HepG2 (cell line): ENCODE data around the gene FGF21. TPM values are rescaled to one million over a fixed set of nuclear protein-coding genes. Genes with fewer than 3 reads are reported as not detected.

ENCODE experiments used
- polyA plus RNA-seq, 8 experiments: library from polyadenylated mRNA; depleted of rRNA in 3 of 8; stranded (reverse) in 7 of 8; unstranded in 1 of 8; fragments of >200 nt; fragmentation: Illumina TruSeq in 4 of 8; extraction: Trizol in 4 of 8; gene quantifications; 2 replicates each; pipeline versions ENCODE4 v1.2.1 to v1.2.3, GENCODE V29; 2011 to 2016; ENCODE audit warnings: low read depth in 4 of 8, missing spikeins in 1 of 8, mixed read lengths in 1 of 8; ENCODE audit not compliant: insufficient read depth in 1 of 8
- small RNA-seq, 3 experiments: library from RNA; depleted of rRNA; stranded (forward); fragments of <200 nt; gene quantifications; one replicate each; pipeline ENCODE3, GENCODE V24; 2012; ENCODE audit warnings: low read depth in 2 of 3, low replicate concordance in 1 of 3; ENCODE audit not compliant: insufficient read length in 3 of 3, insufficient read depth in 2 of 3
- total RNA-seq, 5 experiments: library from RNA; depleted of rRNA; stranded (reverse); fragments of >200 nt; fragmentation: Illumina TruSeq; extraction: Trizol; gene quantifications; 2 replicates each; pipeline ENCODE4 v1.2.3, GENCODE V29; 2016; ENCODE audit warnings: low read depth in 1 of 5

FGF21 gene
- total and polyA plus RNA-seq, 2 of the 13 experiments (the other 11 are each of a cell fraction or from before 2014, with no cell fraction given): 0.17 TPM; not detected in 1

Small RNAs within 50 kb of the gene (small RNA-seq; reads per million reads assigned to genes)
- 0 reads per million in 3 experiments for gene RNU6-317P

Other genes starting within 250 kb of the FGF21 start
- 0.22 and 0.29 TPM in 2 replicates for gene LMTK3, start 243.7 kb upstream of the FGF21 start, total RNA-seq (2016; rRNA removed; fragmentation: Illumina TruSeq; extraction: Trizol)
- 0.18 and 0.30 TPM in 2 replicates for gene LMTK3, start 243.7 kb upstream of the FGF21 start, polyA plus RNA-seq (2011; rRNA removed)
- gene SULT2B1, start 203.4 kb upstream of the FGF21 start, total RNA-seq (2016; rRNA removed; fragmentation: Illumina TruSeq; extraction: Trizol): not detected in 2 replicates
- 0.07 and 0.13 TPM in 2 replicates for gene SULT2B1, start 203.4 kb upstream of the FGF21 start, polyA plus RNA-seq (2011; rRNA removed)
- gene SPACA4, start 148.8 kb upstream of the FGF21 start, total RNA-seq (2016; rRNA removed; fragmentation: Illumina TruSeq; extraction: Trizol): not detected in 2 replicates
- not detected in 2 replicates for gene SPACA4, start 148.8 kb upstream of the FGF21 start, polyA plus RNA-seq (2011; rRNA removed)
- 0.60 TPM in 1 of 2 replicates, not detected in the other for gene FAM83E, start 140.4 kb upstream of the FGF21 start, total RNA-seq (2016; rRNA removed; fragmentation: Illumina TruSeq; extraction: Trizol)
- 0.13 and 0.18 TPM in 2 replicates for gene FAM83E, start 140.4 kb upstream of the FGF21 start, polyA plus RNA-seq (2011; rRNA removed)
- 1,485 and 1,498 TPM in 2 replicates for gene RPL18, start 136.3 kb upstream of the FGF21 start, total RNA-seq (2016; rRNA removed; fragmentation: Illumina TruSeq; extraction: Trizol)
- gene RPL18, start 136.3 kb upstream of the FGF21 start, polyA plus RNA-seq (2011; rRNA removed): 1,639 and 1,894 TPM in 2 replicates
- 11.1 and 14.4 TPM in 2 replicates for gene SPHK2, start 136.0 kb upstream of the FGF21 start, total RNA-seq (2016; rRNA removed; fragmentation: Illumina TruSeq; extraction: Trizol)
- 2.9 and 4.5 TPM in 2 replicates for gene SPHK2, start 136.0 kb upstream of the FGF21 start, polyA plus RNA-seq (2011; rRNA removed)
- 5.5 and 5.8 TPM in 2 replicates for gene DBP, start 118.1 kb upstream of the FGF21 start, total RNA-seq (2016; rRNA removed; fragmentation: Illumina TruSeq; extraction: Trizol)
- 1.7 and 2.1 TPM in 2 replicates for gene DBP, start 118.1 kb upstream of the FGF21 start, polyA plus RNA-seq (2011; rRNA removed)
- gene CA11, start 109.3 kb upstream of the FGF21 start, total RNA-seq (2016; rRNA removed; fragmentation: Illumina TruSeq; extraction: Trizol): 0.24 and 0.58 TPM in 2 replicates
- gene CA11, start 109.3 kb upstream of the FGF21 start, polyA plus RNA-seq (2011; rRNA removed): 0.41 and 1.4 TPM in 2 replicates
- not detected in 2 replicates for gene NTN5, start 82.5 kb upstream of the FGF21 start, total RNA-seq (2016; rRNA removed; fragmentation: Illumina TruSeq; extraction: Trizol)
- 0.03 and 0.05 TPM in 2 replicates for gene NTN5, start 82.5 kb upstream of the FGF21 start, polyA plus RNA-seq (2011; rRNA removed)
- 0.07 TPM in 1 of 2 replicates, not detected in the other for gene FUT2, start 59.6 kb upstream of the FGF21 start, total RNA-seq (2016; rRNA removed; fragmentation: Illumina TruSeq; extraction: Trizol)
- gene FUT2, start 59.6 kb upstream of the FGF21 start, polyA plus RNA-seq (2011; rRNA removed): 0.10 TPM in 1 of 2 replicates, not detected in the other
- 2.0 and 2.2 TPM in 2 replicates for gene MAMSTR, start 35.8 kb upstream of the FGF21 start, total RNA-seq (2016; rRNA removed; fragmentation: Illumina TruSeq; extraction: Trizol)
- 2.4 and 2.7 TPM in 2 replicates for gene MAMSTR, start 35.8 kb upstream of the FGF21 start, polyA plus RNA-seq (2011; rRNA removed)
- gene RASIP1, start 14.9 kb upstream of the FGF21 start, total RNA-seq (2016; rRNA removed; fragmentation: Illumina TruSeq; extraction: Trizol): 0.44 and 0.49 TPM in 2 replicates
- gene RASIP1, start 14.9 kb upstream of the FGF21 start, polyA plus RNA-seq (2011; rRNA removed): 0.58 and 1.1 TPM in 2 replicates
- 0.22 TPM in 1 of 2 replicates, not detected in the other for gene IZUMO1, start 8.6 kb upstream of the FGF21 start, total RNA-seq (2016; rRNA removed; fragmentation: Illumina TruSeq; extraction: Trizol)
- gene IZUMO1, start 8.6 kb upstream of the FGF21 start, polyA plus RNA-seq (2011; rRNA removed): 0.07 and 0.16 TPM in 2 replicates
- 0.07 TPM in 2 replicates for gene FUT1, start 2.9 kb upstream of the FGF21 start, total RNA-seq (2016; rRNA removed; fragmentation: Illumina TruSeq; extraction: Trizol)
- 1.1 and 1.5 TPM in 2 replicates for gene FUT1, start 2.9 kb upstream of the FGF21 start, polyA plus RNA-seq (2011; rRNA removed)
- 2.3 and 2.5 TPM in 2 replicates for gene BCAT2, start 55.5 kb downstream of the FGF21 start, total RNA-seq (2016; rRNA removed; fragmentation: Illumina TruSeq; extraction: Trizol)
- 3.6 TPM in 2 replicates for gene BCAT2, start 55.5 kb downstream of the FGF21 start, polyA plus RNA-seq (2011; rRNA removed)
- gene HSD17B14, start 81.0 kb downstream of the FGF21 start, total RNA-seq (2016; rRNA removed; fragmentation: Illumina TruSeq; extraction: Trizol): 0.53 and 0.58 TPM in 2 replicates
- gene HSD17B14, start 81.0 kb downstream of the FGF21 start, polyA plus RNA-seq (2011; rRNA removed): 1.2 and 1.8 TPM in 2 replicates
- gene PLEKHA4, start 113.1 kb downstream of the FGF21 start, total RNA-seq (2016; rRNA removed; fragmentation: Illumina TruSeq; extraction: Trizol): 4.3 and 6.0 TPM in 2 replicates
- 4.8 and 6.0 TPM in 2 replicates for gene PLEKHA4, start 113.1 kb downstream of the FGF21 start, polyA plus RNA-seq (2011; rRNA removed)
- 7.8 and 18.5 TPM in 2 replicates for gene PPP1R15A, start 116.9 kb downstream of the FGF21 start, total RNA-seq (2016; rRNA removed; fragmentation: Illumina TruSeq; extraction: Trizol)
- 15.2 and 15.6 TPM in 2 replicates for gene PPP1R15A, start 116.9 kb downstream of the FGF21 start, polyA plus RNA-seq (2011; rRNA removed)
- not detected in 2 replicates for gene TULP2, start 143.2 kb downstream of the FGF21 start, total RNA-seq (2016; rRNA removed; fragmentation: Illumina TruSeq; extraction: Trizol)
- gene TULP2, start 143.2 kb downstream of the FGF21 start, polyA plus RNA-seq (2011; rRNA removed): 0.04 and 0.08 TPM in 2 replicates
- 34.3 and 82.3 TPM in 2 replicates for gene NUCB1, start 144.8 kb downstream of the FGF21 start, total RNA-seq (2016; rRNA removed; fragmentation: Illumina TruSeq; extraction: Trizol)
- 106 and 144 TPM in 2 replicates for gene NUCB1, start 144.8 kb downstream of the FGF21 start, polyA plus RNA-seq (2011; rRNA removed)
- gene DHDH, start 178.2 kb downstream of the FGF21 start, total RNA-seq (2016; rRNA removed; fragmentation: Illumina TruSeq; extraction: Trizol): 0.13 and 0.29 TPM in 2 replicates
- 0.91 and 1.9 TPM in 2 replicates for gene DHDH, start 178.2 kb downstream of the FGF21 start, polyA plus RNA-seq (2011; rRNA removed)
- gene BAX, start 199.4 kb downstream of the FGF21 start, total RNA-seq (2016; rRNA removed; fragmentation: Illumina TruSeq; extraction: Trizol): 167 and 176 TPM in 2 replicates
- 139 and 164 TPM in 2 replicates for gene BAX, start 199.4 kb downstream of the FGF21 start, polyA plus RNA-seq (2011; rRNA removed)
- gene FTL, start 209.8 kb downstream of the FGF21 start, total RNA-seq (2016; rRNA removed; fragmentation: Illumina TruSeq; extraction: Trizol): 3,909 and 8,800 TPM in 2 replicates
- 2,513 and 2,721 TPM in 2 replicates for gene FTL, start 209.8 kb downstream of the FGF21 start, polyA plus RNA-seq (2011; rRNA removed)
- gene GYS1, start 237.8 kb downstream of the FGF21 start, total RNA-seq (2016; rRNA removed; fragmentation: Illumina TruSeq; extraction: Trizol): 16.4 and 18.4 TPM in 2 replicates
- gene GYS1, start 237.8 kb downstream of the FGF21 start, polyA plus RNA-seq (2011; rRNA removed): 34.3 and 42.1 TPM in 2 replicates
- 108 and 122 TPM in 2 replicates for gene RUVBL2, start 238.4 kb downstream of the FGF21 start, total RNA-seq (2016; rRNA removed; fragmentation: Illumina TruSeq; extraction: Trizol)
- gene RUVBL2, start 238.4 kb downstream of the FGF21 start, polyA plus RNA-seq (2011; rRNA removed): 109 and 120 TPM in 2 replicates